ENCODE data around the gene GRB10. TPM values are rescaled to one million over a fixed set of nuclear protein-coding genes. Genes with fewer than 3 reads are reported as not detected.

Gene GRB10
- polyA plus RNA-seq, 1 donor = 19.9 TPM

- H3K4me1 ChIP-seq (ENCODE audit: control insufficient read depth, insufficient read depth, low read length) = peaks cover 3% of the 10 kb centered on the region
- peaks cover 12% of the 10 kb centered on the region for H3K36me3 ChIP-seq (ENCODE audit: control insufficient read depth, insufficient read depth, low read length)
- 100% methylated on average over 2 of the region's 11 CpGs for WGBS (ENCODE audit: insufficient coverage, low lambda C conversion rate)
- DNase-seq = no peak
- H3K9me3 ChIP-seq (ENCODE audit: control insufficient read depth, low read depth, low read length) = no peaks in the 10 kb centered on the region
- no peaks in the 10 kb centered on the region for H3K27me3 ChIP-seq (ENCODE audit: control insufficient read depth, insufficient read depth, low read length)
- no peak overlapping the region for H3K4me3 ChIP-seq (ENCODE audit: low read length)
- no peak overlapping the region for H3K27ac ChIP-seq (ENCODE audit: low read length)
Observed at GRCh38 chr7:50674896-50675835, 107.5 kb downstream of the GRB10 start.

- Histone ChIP-seq H3K27me3 (ENCODE audit: control insufficient read depth, insufficient read depth, low read length) (no peaks in the 10 kb centered on the region), H3K4me3 (ENCODE audit: low read length) (no peak overlapping the region), H3K36me3 (ENCODE audit: control insufficient read depth, insufficient read depth, low read length) (peaks cover 12% of the 10 kb centered on the region), H3K27ac (ENCODE audit: low read length) (no peak overlapping the region), H3K4me1 (ENCODE audit: control insufficient read depth, insufficient read depth, low read length) (peaks cover 3% of the 10 kb centered on the region), H3K9me3 (ENCODE audit: control insufficient read depth, low read depth, low read length) (no peaks in the 10 kb centered on the region)
- no CpG with 5 or more reads among the region's 10 CpGs for WGBS (ENCODE audit: insufficient coverage, low lambda C conversion rate)
- no peak for DNase-seq
Observed at GRCh38 chr7:50674299-50674698, 108.4 kb downstream of the GRB10 start.

GRCh38 chr7:50673096-50673495, 109.6 kb downstream of the GRB10 start:
- no peak overlapping the region for H3K4me3 ChIP-seq (ENCODE audit: low read length)
- H3K9me3 ChIP-seq (ENCODE audit: control insufficient read depth, low read depth, low read length) = no peaks in the 10 kb centered on the region
- no peak overlapping the region for H3K27ac ChIP-seq (ENCODE audit: low read length)
- peaks cover 12% of the 10 kb centered on the region for H3K36me3 ChIP-seq (ENCODE audit: control insufficient read depth, insufficient read depth, low read length)
- H3K27me3 ChIP-seq (ENCODE audit: control insufficient read depth, insufficient read depth, low read length) = no peaks in the 10 kb centered on the region
- WGBS (ENCODE audit: insufficient coverage, low lambda C conversion rate) = 90% methylated on average over 2 of the region's 10 CpGs
- H3K4me1 ChIP-seq (ENCODE audit: control insufficient read depth, insufficient read depth, low read length) = peaks cover 3% of the 10 kb centered on the region
- DNase-seq = no peak

- Histone ChIP-seq H3K4me1 (ENCODE audit: control insufficient read depth, insufficient read depth, low read length) (no peaks in the 10 kb centered on the region), H3K36me3 (ENCODE audit: control insufficient read depth, insufficient read depth, low read length) (peaks cover 12% of the 10 kb centered on the region), H3K9me3 (ENCODE audit: control insufficient read depth, low read depth, low read length) (no peaks in the 10 kb centered on the region), H3K4me3 (ENCODE audit: low read length) (no peak overlapping the region), H3K27ac (ENCODE audit: low read length) (no peak overlapping the region), H3K27me3 (ENCODE audit: control insufficient read depth, insufficient read depth, low read length) (no peaks in the 10 kb centered on the region)
- DNase-seq = no peak
- WGBS (ENCODE audit: insufficient coverage, low lambda C conversion rate) = no CpG with 5 or more reads among the region's 11 CpGs
Observed at GRCh38 chr7:50672045-50672444, 110.7 kb downstream of the GRB10 start.

GRCh38 chr7:50671386-50671785, 111.3 kb downstream of the GRB10 start:
- Histone ChIP-seq H3K4me3 (ENCODE audit: low read length) (no peak overlapping the region), H3K9me3 (ENCODE audit: control insufficient read depth, low read depth, low read length) (no peaks in the 10 kb centered on the region), H3K27ac (ENCODE audit: low read length) (no peak overlapping the region), H3K27me3 (ENCODE audit: control insufficient read depth, insufficient read depth, low read length) (no peaks in the 10 kb centered on the region), H3K4me1 (ENCODE audit: control insufficient read depth, insufficient read depth, low read length) (no peaks in the 10 kb centered on the region), H3K36me3 (ENCODE audit: control insufficient read depth, insufficient read depth, low read length) (peaks cover 12% of the 10 kb centered on the region)
- DNase-seq = no peak
- 82% methylated on average over 2 of the region's 9 CpGs for WGBS (ENCODE audit: insufficient coverage, low lambda C conversion rate)

GRCh38 chr7:50669890-50670289, 112.8 kb downstream of the GRB10 start:
- DNase-seq = no peak
- Histone ChIP-seq H3K9me3 (ENCODE audit: control insufficient read depth, low read depth, low read length) (no peaks in the 10 kb centered on the region), H3K27me3 (ENCODE audit: control insufficient read depth, insufficient read depth, low read length) (no peaks in the 10 kb centered on the region), H3K4me1 (ENCODE audit: control insufficient read depth, insufficient read depth, low read length) (no peaks in the 10 kb centered on the region), H3K36me3 (ENCODE audit: control insufficient read depth, insufficient read depth, low read length) (peaks cover 12% of the 10 kb centered on the region), H3K4me3 (ENCODE audit: low read length) (no peak overlapping the region), H3K27ac (ENCODE audit: low read length) (no peak overlapping the region)
- no CpG with 5 or more reads among the region's 3 CpGs for WGBS (ENCODE audit: insufficient coverage, low lambda C conversion rate)

GRCh38 chr7:50667789-50668226, 114.9 kb downstream of the GRB10 start:
- Histone ChIP-seq H3K27ac (ENCODE audit: low read length) (no peak overlapping the region), H3K4me1 (ENCODE audit: control insufficient read depth, insufficient read depth, low read length) (no peaks in the 10 kb centered on the region)

GRCh38 chr7:50667338-50667737, 115.4 kb downstream of the GRB10 start:
- H3K9me3 ChIP-seq (ENCODE audit: control insufficient read depth, low read depth, low read length) = no peaks in the 10 kb centered on the region
- H3K36me3 ChIP-seq (ENCODE audit: control insufficient read depth, insufficient read depth, low read length) = peaks cover under 1% of the 10 kb centered on the region
- 22% methylated on average over 1 of the region's 4 CpGs for WGBS (ENCODE audit: insufficient coverage, low lambda C conversion rate)
- no peaks in the 10 kb centered on the region for H3K4me1 ChIP-seq (ENCODE audit: control insufficient read depth, insufficient read depth, low read length)
- H3K27ac ChIP-seq (ENCODE audit: low read length) = no peak overlapping the region
- H3K4me3 ChIP-seq (ENCODE audit: low read length) = no peak overlapping the region
- DNase-seq = no peak
- no peaks in the 10 kb centered on the region for H3K27me3 ChIP-seq (ENCODE audit: control insufficient read depth, insufficient read depth, low read length)

More at GRCh38 chr7:50667789-50668226, 114.9 kb downstream of the GRB10 start:
- Histone ChIP-seq H3K4me3 (ENCODE audit: low read length) (no peak overlapping the region), H3K36me3 (ENCODE audit: control insufficient read depth, insufficient read depth, low read length) (peaks cover 5% of the 10 kb centered on the region), H3K27me3 (ENCODE audit: control insufficient read depth, insufficient read depth, low read length) (no peaks in the 10 kb centered on the region), H3K9me3 (ENCODE audit: control insufficient read depth, low read depth, low read length) (no peaks in the 10 kb centered on the region)
- no peak for DNase-seq
- WGBS (ENCODE audit: insufficient coverage, low lambda C conversion rate) = no CpG with 5 or more reads among the region's 5 CpGs

GRCh38 chr7:50666124-50666496, 116.6 kb downstream of the GRB10 start:
- no peaks in the 10 kb centered on the region for H3K4me1 ChIP-seq (ENCODE audit: control insufficient read depth, insufficient read depth, low read length)
- H3K27ac ChIP-seq (ENCODE audit: low read length) = no peak overlapping the region
- no CpG with 5 or more reads among the region's 11 CpGs for WGBS (ENCODE audit: insufficient coverage, low lambda C conversion rate)
- no peak overlapping the region for H3K4me3 ChIP-seq (ENCODE audit: low read length)
- DNase-seq = no peak
- no peaks in the 10 kb centered on the region for H3K9me3 ChIP-seq (ENCODE audit: control insufficient read depth, low read depth, low read length)
- H3K36me3 ChIP-seq (ENCODE audit: control insufficient read depth, insufficient read depth, low read length) = peaks cover 1% of the 10 kb centered on the region
- no peaks in the 10 kb centered on the region for H3K27me3 ChIP-seq (ENCODE audit: control insufficient read depth, insufficient read depth, low read length)

- no CpG with 5 or more reads among the region's 17 CpGs for WGBS (ENCODE audit: insufficient coverage, low lambda C conversion rate)
- H3K27ac ChIP-seq (ENCODE audit: low read length) = no peak overlapping the region
- no peaks in the 10 kb centered on the region for H3K4me1 ChIP-seq (ENCODE audit: control insufficient read depth, insufficient read depth, low read length)
Observed at GRCh38 chr7:50665403-50666123, 117.1 kb downstream of the GRB10 start.

More at GRCh38 chr7:50665403-50666123, 117.1 kb downstream of the GRB10 start:
- Histone ChIP-seq H3K27me3 (ENCODE audit: control insufficient read depth, insufficient read depth, low read length) (no peaks in the 10 kb centered on the region), H3K36me3 (ENCODE audit: control insufficient read depth, insufficient read depth, low read length) (peaks cover 2% of the 10 kb centered on the region), H3K9me3 (ENCODE audit: control insufficient read depth, low read depth, low read length) (no peaks in the 10 kb centered on the region), H3K4me3 (ENCODE audit: low read length) (no peak overlapping the region)
- DNase-seq = no peak
